IMR-90 (cell line): Measurements from ENCODE around the gene CATSPERE. TPM values are rescaled to one million over a fixed set of nuclear protein-coding genes. Genes with fewer than 3 reads are reported as not detected.

ENCODE experiments used
- ATAC-seq: fragments of 200-7000 bp; cut with Tn5 transposase; 2 replicates; pipeline ENCODE4 v1.9.1; 2020; ENCODE audit warnings: low read depth, mild to moderate bottlenecking, moderate library complexity
- BruUV-seq: library from RNA; stranded (reverse); fragments of 400-500 nt; replicated peaks from 2 replicates; lab custom pipeline; 2021; lab: Mats Ljungman, UMichigan
- CTCF ChIA-PET: fragments of 300-600 bp; formaldehyde crosslinking; extraction: SDS; loops from one replicate; lab custom pipeline; 2021; ENCODE audit warnings: antibody characterized with exemption; lab: Yijun Ruan, JAX
- POLR2A ChIA-PET: fragments of 300-600 bp; sonication (Branson Sonifier 250); formaldehyde crosslinking; loops from one replicate; lab custom pipeline; 2022; ENCODE audit warnings: antibody characterized with exemption; ENCODE audit not compliant: unreplicated experiment; lab: Charles Lee
- DNase-seq: peaks from one replicate; pipeline ENCODE4 v3.0.0; 2013
- H2AFZ ChIP-seq: replicated peaks from 2 replicates; pipeline ENCODE3; 2013; ENCODE audit warnings: low read length, mild to moderate bottlenecking; ENCODE audit not compliant: poor library complexity
- H2AK5ac ChIP-seq: 2 replicates; pipeline ENCODE4 v1.6.1; 2013; ENCODE audit warnings: low read depth, low read length, inconsistent platforms
- H2AK9ac ChIP-seq: replicated peaks from 2 replicates; pipeline ENCODE3; 2013; ENCODE audit warnings: mild to moderate bottlenecking, low read depth, low read length, moderate library complexity; ENCODE audit not compliant: poor library complexity
- H2BK120ac ChIP-seq: 2 replicates; pipeline ENCODE4 v1.6.1; 2013; ENCODE audit warnings: low read depth, low read length, inconsistent platforms
- H2BK15ac ChIP-seq: 3 replicates; pipeline ENCODE4 v1.6.1; 2013; ENCODE audit warnings: low read depth, low read length, inconsistent platforms
- H2BK20ac ChIP-seq: 2 replicates; pipeline ENCODE4 v1.6.1; 2013; ENCODE audit warnings: low read depth, mild to moderate bottlenecking, inconsistent platforms, low read length, moderate library complexity
- H2BK5ac ChIP-seq: 2 replicates; pipeline ENCODE4 v1.6.1; 2013; ENCODE audit warnings: mild to moderate bottlenecking, low read depth, low read length, inconsistent platforms; ENCODE audit not compliant: poor library complexity, severe bottlenecking
- H3K14ac ChIP-seq: replicated peaks from 2 replicates; pipeline ENCODE4 v1.6.1; 2013; ENCODE audit warnings: low read depth, low read length, inconsistent platforms
- H3K18ac ChIP-seq: 2 replicates; pipeline ENCODE4 v1.6.1; 2013; ENCODE audit warnings: low read depth, low read length, control low read depth
- H3K23ac ChIP-seq: 2 replicates; pipeline ENCODE4 v1.6.1; 2013; ENCODE audit warnings: low read depth, low read length, inconsistent platforms
- H3K27ac ChIP-seq: 2 replicates; pipeline ENCODE4 v1.5.1; 2013; ENCODE audit warnings: mild to moderate bottlenecking, control low read depth, low read length; ENCODE audit not compliant: insufficient read depth
- H3K27me3 ChIP-seq: 2 replicates; pipeline ENCODE4 v1.6.1; 2013; ENCODE audit warnings: low read length; ENCODE audit not compliant: control insufficient read depth, insufficient read depth
- H3K36me3 ChIP-seq: 2 replicates; pipeline ENCODE4 v1.6.1; 2013; ENCODE audit warnings: low read length, mixed read lengths; ENCODE audit not compliant: control insufficient read depth, insufficient read depth
- H3K4ac ChIP-seq: 2 replicates; pipeline ENCODE4 v1.6.1; 2013; ENCODE audit warnings: low read depth, low read length, inconsistent platforms
- H3K4me1 ChIP-seq: 2 replicates; pipeline ENCODE4 v1.6.1; 2013; ENCODE audit warnings: low read length, mixed read lengths; ENCODE audit not compliant: control insufficient read depth, insufficient read depth
- H3K4me2 ChIP-seq: 2 replicates; pipeline ENCODE4 v1.6.1; 2013; ENCODE audit warnings: low read depth, mild to moderate bottlenecking, control low read depth, low read length, moderate library complexity
- H3K4me3 ChIP-seq: 2 replicates; pipeline ENCODE4 v1.5.1; 2013; ENCODE audit warnings: low read depth, mild to moderate bottlenecking, control low read depth, low read length, moderate library complexity; ENCODE audit not compliant: insufficient read depth
- H3K56ac ChIP-seq: 2 replicates; pipeline ENCODE4 v1.6.1; 2013; ENCODE audit warnings: low read length, inconsistent platforms; ENCODE audit not compliant: insufficient read depth; ENCODE audit errors: extremely low read depth
- H3K79me1 ChIP-seq, 2 experiments: 2 replicates each; pipeline ENCODE4 v1.6.1; 2013; ENCODE audit warnings: low read length in 2 of 2, inconsistent platforms in 1 of 2, low read depth in 1 of 2
- H3K9ac ChIP-seq: 2 replicates; pipeline ENCODE4 v1.6.1; 2013; ENCODE audit warnings: low read depth, low read length, control low read depth
- H3K9me1 ChIP-seq: 2 replicates; pipeline ENCODE4 v1.6.1; 2013; ENCODE audit warnings: low read length, inconsistent platforms; ENCODE audit not compliant: insufficient read depth
- H3K9me3 ChIP-seq: 2 replicates; pipeline ENCODE4 v1.6.1; 2013; ENCODE audit warnings: low read length; ENCODE audit not compliant: control insufficient read depth, insufficient read depth
- H4K20me1 ChIP-seq: 2 replicates; pipeline ENCODE4 v1.6.1; 2013; ENCODE audit warnings: low read length, inconsistent platforms; ENCODE audit not compliant: insufficient read depth
- H4K5ac ChIP-seq: 2 replicates; pipeline ENCODE4 v1.6.1; 2013; ENCODE audit warnings: mild to moderate bottlenecking, low read depth, low read length, control low read depth
- H4K8ac ChIP-seq, 2 experiments: 2 replicates each; pipeline ENCODE4 v1.6.1; 2013; ENCODE audit warnings: low read depth in 2 of 2, low read length in 2 of 2, control low read depth in 1 of 2, inconsistent platforms in 1 of 2
- H4K91ac ChIP-seq: 2 replicates; pipeline ENCODE4 v1.6.1; 2013; ENCODE audit warnings: low read depth, low read length, inconsistent platforms; ENCODE audit not compliant: insufficient read depth
- CEBPB ChIP-seq: IDR thresholded peaks from 2 replicates; pipeline ENCODE4 v1.6.1; 2012; ENCODE audit warnings: low read depth, low read length, improper control_type of control experiment
- MXI1 ChIP-seq: IDR thresholded peaks from 2 replicates; pipeline ENCODE4 v1.6.1; 2012; ENCODE audit warnings: low read depth, mild to moderate bottlenecking, low read length, moderate library complexity, borderline replicate concordance
- NFE2L2 ChIP-seq: fragments of 150-350 bp; IDR thresholded peaks from 2 replicates; pipeline ENCODE4 v1.6.1; 2016; ENCODE audit warnings: low read depth, mild to moderate bottlenecking, low read length
- SMC3 ChIP-seq: fragments of 150-350 bp; IDR thresholded peaks from 2 replicates; pipeline ENCODE4 v1.6.1; 2016; ENCODE audit warnings: low read depth, mild to moderate bottlenecking, antibody characterized with exemption, low read length, moderate library complexity
- WGBS, 2 experiments: methylation state at CpG; one replicate each; pipeline versions ENCODE4 v1.1.5 to v1.1.7; 2013; ENCODE audit warnings: missing lambda C conversion rate in 2 of 2; ENCODE audit not compliant: insufficient read length in 1 of 2; ENCODE audit errors: extremely low coverage in 2 of 2; 5-methylcytosine and 5-hydroxymethylcytosine counted together
- dilution Hi-C: fragments of 300-500 bp; cut with HindIII; formaldehyde crosslinking; loops from one replicate; pipeline ENCODE4 v1.14.3; 2018; ENCODE audit warnings: low sequenced_read_pairs; ENCODE audit not compliant: unreplicated experiment
- in situ Hi-C: fragments of 300-500 bp; cut with MboI; formaldehyde crosslinking; loops from 3 replicates; pipeline ENCODE4 v1.14.3; 2019; ENCODE audit warnings: low sequenced_read_pairs, inconsistent platforms, mixed read lengths
- intact Hi-C: fragments of 100-400 bp; cut with micrococcal nuclease; formaldehyde crosslinking; loops from 2 replicates; pipeline ENCODE4 v1.10.0; 2022
- polyA plus RNA-seq, 3 experiments: library from polyadenylated mRNA; depleted of rRNA; stranded (reverse); fragments of >200 nt; gene quantifications; 2 replicates each; pipeline ENCODE4 v1.2.3, GENCODE V29; 2012; ENCODE audit warnings: low replicate concordance in 1 of 3
- total RNA-seq: library from RNA; depleted of rRNA; stranded (reverse); fragments of >200 nt; gene quantifications from 2 replicates; pipeline ENCODE4 v1.2.3, GENCODE V29; 2012

CATSPERE gene
- total and polyA plus RNA-seq, 2 of the 4 experiments (the other 2 are of a cell fraction) = 0.07 to 0.18 TPM

- no peak overlapping the region for H2BK120ac ChIP-seq
- ATAC-seq (no peak), DNase-seq (no peak)
- H2AFZ ChIP-seq = no peak overlapping the region
- no peak overlapping the region for H2AK5ac ChIP-seq
- no peak overlapping the region for H4K91ac ChIP-seq
- no peak overlapping the region for H2BK5ac ChIP-seq
- H3K9ac ChIP-seq = no peak overlapping the region
- POLR2A ChIA-PET = no interaction called here
- no peak overlapping the region for H4K5ac ChIP-seq
- peaks cover 2% of the 10 kb centered on the region; the same call in 1 of the 2 replicates for H3K9me3 ChIP-seq
- no peak overlapping the region for H4K8ac ChIP-seq
- H3K18ac ChIP-seq = no peak overlapping the region
- H2BK15ac ChIP-seq = no peak overlapping the region
- H3K36me3 ChIP-seq = no peaks in the 10 kb centered on the region
- no peak overlapping the region for H2AK9ac ChIP-seq
- no peak overlapping the region for H3K4ac ChIP-seq
- no peaks in the 10 kb centered on the region for H3K79me1 ChIP-seq
- no peak overlapping the region for H3K14ac ChIP-seq
- dilution Hi-C loops (no loop called here), intact Hi-C loops (no loop called here), in situ Hi-C loops (no loop called here)
- H3K23ac ChIP-seq = no peak overlapping the region
- no peaks in the 10 kb centered on the region for H3K9me1 ChIP-seq
- no peak overlapping the region for H3K27ac ChIP-seq
- no peak overlapping the region for H3K4me2 ChIP-seq
- WGBS, 2 experiments = no CpG with 5 or more reads among the region's 4 CpGs
- CTCF ChIA-PET = interaction anchor here (0.6 to 1.0 kb wide), 2 partner anchors 23 to 131 kb away, joined by 3 to 6 read pairs; no protein-coding TSS in a partner anchor
- no peaks in the 10 kb centered on the region for H3K4me1 ChIP-seq
- peaks cover 5% of the 10 kb centered on the region for H3K27me3 ChIP-seq
- H4K20me1 ChIP-seq = no peaks in the 10 kb centered on the region
- H3K56ac ChIP-seq = no peak overlapping the region
- H2BK20ac ChIP-seq = no peak overlapping the region
- no peak for TF ChIP-seq NFE2L2
- no peak for TF ChIP-seq MXI1
- no peak for TF ChIP-seq CEBPB
- no peak for TF ChIP-seq SMC3
- H3K4me3 ChIP-seq = no peak overlapping the region
- no TSS peak for BruUV-seq
These were observed 165.6 kb downstream of the CATSPERE start for GRCh38 chr1:244626709-244627108.
